Small intestine (tissue), 7 donors: ENCODE data around the gene TH. TPM values are rescaled to one million over a fixed set of nuclear protein-coding genes. Genes with fewer than 3 reads are reported as not detected.

Experiments
- DNase-seq, 2 donors: peaks; one replicate each; pipeline versions ENCODE4 v3.0.0 to v3.0.0-alpha.2; 2013
- FAIRE-seq: peaks from 2 replicates; lab custom pipeline; 2012; peaks lifted over from hg19 to GRCh38; lab: Jason Lieb, UNC
- H3K27ac ChIP-seq, 3 donors: one replicate each; pipeline ENCODE4 v1.5.1; 2013; ENCODE audit warnings: low read length in 2 of 3, mild to moderate bottlenecking in 2 of 3, control low read depth in 1 of 3, inconsistent platforms in 1 of 3, low read depth in 1 of 3, moderate library complexity in 1 of 3
- H3K27me3 ChIP-seq, 3 donors: one replicate each; pipeline ENCODE4 v1.6.1; 2013; ENCODE audit warnings: low read length in 3 of 3, inconsistent platforms in 1 of 3; ENCODE audit not compliant: control insufficient read depth in 3 of 3, insufficient read depth in 3 of 3
- H3K36me3 ChIP-seq, 3 donors: one replicate each; pipeline ENCODE4 v1.6.1; 2013; ENCODE audit warnings: low read length in 3 of 3, inconsistent platforms in 1 of 3, low read depth in 1 of 3, mild to moderate bottlenecking in 1 of 3, moderate library complexity in 1 of 3; ENCODE audit not compliant: control insufficient read depth in 3 of 3, insufficient read depth in 2 of 3
- H3K4me1 ChIP-seq, 3 donors: one replicate each; pipeline ENCODE4 v1.6.1; 2013; ENCODE audit warnings: low read length in 2 of 3, inconsistent platforms in 1 of 3, low read depth in 1 of 3, mild to moderate bottlenecking in 1 of 3, moderate library complexity in 1 of 3; ENCODE audit not compliant: control insufficient read depth in 3 of 3, insufficient read depth in 2 of 3
- H3K4me3 ChIP-seq, 3 donors: one replicate each; pipeline ENCODE4 v1.5.1; 2013; ENCODE audit warnings: low read length in 3 of 3, control low read depth in 1 of 3, inconsistent platforms in 1 of 3, low read depth in 1 of 3, mild to moderate bottlenecking in 1 of 3, moderate library complexity in 1 of 3
- H3K9me3 ChIP-seq, 2 donors: one replicate each; pipeline ENCODE4 v1.6.1; 2013; ENCODE audit warnings: low read depth in 1 of 2, low read length in 1 of 2; ENCODE audit not compliant: control insufficient read depth in 2 of 2, insufficient read depth in 1 of 2
- WGBS, 3 donors: extraction: QIAGEN DNeasy Blood & Tissue Kit; methylation state at CpG; one replicate each; pipeline ENCODE4 v1.1.7; 2013; 5-methylcytosine and 5-hydroxymethylcytosine counted together
- polyA plus RNA-seq, 4 donors: library from polyadenylated mRNA; stranded (reverse) in 3 of 4; unstranded in 1 of 4; fragments of 200-250 nt in 3 of 4; fragments of 120-200 nt in 1 of 4; gene quantifications; one replicate each; pipeline versions ENCODE4 v1.2.1 to v1.2.3, GENCODE V29; 2013
- donor health status: healthy with polysubstance abuse.
- donor health status: control.
- donor health status: control.
- donor health status: Bipolar disorder and iron deficiency.
- donor health status: healthy.

Gene TH
- polyA plus RNA-seq, 4 donors, result 0.10 to 1.7 TPM; not detected in 2

GRCh38 chr11:2132874-2133240 lies 38.8 kb downstream of the TH start:
- peaks cover 0 to 57% (median 0%) of the 10 kb centered on the region in 3 donors for H3K36me3 ChIP-seq
- H3K27me3 ChIP-seq, result peaks cover 10 to 52% (median 12%) of the 10 kb centered on the region in 3 donors
- H3K9me3 ChIP-seq, result no peaks in the 10 kb centered on the region
- no peak overlapping the region for H3K4me3 ChIP-seq
- H3K27ac ChIP-seq, result no peak overlapping the region
- H3K4me1 ChIP-seq, result peaks cover 0 to 11% (median 0%) of the 10 kb centered on the region in 3 donors
- DNase-seq, result no peak
- FAIRE-seq, result no peak
- WGBS, 3 donors, result 44 to 58% (median 55%) methylated on average over 20 to 24 of the region's 24 CpGs

- Histone ChIP-seq H3K27ac (no peak overlapping the region), H3K36me3 (peaks cover 0 to 55% (median 0%) of the 10 kb centered on the region in 3 donors), H3K27me3 (peaks cover 7 to 45% (median 8%) of the 10 kb centered on the region in 3 donors), H3K4me1 (peaks cover 0 to 11% (median 0%) of the 10 kb centered on the region in 3 donors), H3K9me3 (no peaks in the 10 kb centered on the region), H3K4me3 (no peak overlapping the region)
- DNase-seq, result no peak
- FAIRE-seq, result no peak
- WGBS, 3 donors, result 58 to 76% (median 65%) methylated on average over 6 of the region's 6 CpGs
These were observed 39.4 kb downstream of the TH start for GRCh38 chr11:2132246-2132645.

GRCh38 chr11:2131371-2132236 lies 40.0 kb downstream of the TH start:
- 83 to 91% (median 84%) methylated on average over 28 of the region's 28 CpGs for WGBS, 3 donors
- no peaks in the 10 kb centered on the region for H3K9me3 ChIP-seq
- H3K27ac ChIP-seq, result no peak overlapping the region
- H3K36me3 ChIP-seq, result peaks cover 0 to 54% (median 0%) of the 10 kb centered on the region in 3 donors
- peaks cover 5 to 39% (median 7%) of the 10 kb centered on the region in 3 donors for H3K27me3 ChIP-seq
- peaks cover 0 to 11% (median 0%) of the 10 kb centered on the region in 3 donors for H3K4me1 ChIP-seq
- FAIRE-seq (no peak), DNase-seq (no peak)
- no peak overlapping the region for H3K4me3 ChIP-seq

- Histone ChIP-seq H3K9me3 (no peaks in the 10 kb centered on the region), H3K4me1 (peaks cover 0 to 11% (median 0%) of the 10 kb centered on the region in 3 donors), H3K4me3 (no peak overlapping the region), H3K36me3 (peaks cover 0 to 49% (median 0%) of the 10 kb centered on the region in 3 donors), H3K27ac (no peak overlapping the region), H3K27me3 (peaks cover 3 to 32% (median 6%) of the 10 kb centered on the region in 3 donors)
- DNase-seq, result no peak
- 79 to 89% (median 86%) methylated on average over 18 of the region's 18 CpGs for whole genome bisulfite sequencing, 3 donors
- no peak for FAIRE-seq
These were observed 40.7 kb downstream of the TH start for GRCh38 chr11:2130881-2131352.

- DNase-seq (no peak), FAIRE-seq (no peak)
- H3K9me3 ChIP-seq, result no peaks in the 10 kb centered on the region
- H3K4me3 ChIP-seq, result no peak overlapping the region
- peaks cover 0 to 7% (median 0%) of the 10 kb centered on the region in 3 donors for H3K4me1 ChIP-seq
- H3K36me3 ChIP-seq, result peaks cover 0 to 43% (median 0%) of the 10 kb centered on the region in 3 donors
- H3K27me3 ChIP-seq, result peaks cover 0 to 22% (median 0%) of the 10 kb centered on the region in 3 donors
- 81 to 91% (median 84%) methylated on average over 23 to 25 of the region's 25 CpGs for WGBS, 3 donors
- H3K27ac ChIP-seq, result no peak overlapping the region
These were observed 41.8 kb downstream of the TH start for GRCh38 chr11:2129699-2130366.

- FAIRE-seq (no peak), DNase-seq (no peak)
- WGBS, 3 donors, result 83 to 89% (median 86%) methylated on average over 17 of the region's 17 CpGs
- Histone ChIP-seq H3K27ac (no peak overlapping the region), H3K4me1 (peaks cover 0 to 5% (median 0%) of the 10 kb centered on the region in 3 donors), H3K9me3 (no peaks in the 10 kb centered on the region), H3K4me3 (no peak overlapping the region), H3K36me3 (peaks cover 0 to 38% (median 0%) of the 10 kb centered on the region in 3 donors), H3K27me3 (peaks cover 0 to 19% (median 0%) of the 10 kb centered on the region in 3 donors)
These were observed 42.3 kb downstream of the TH start for GRCh38 chr11:2129308-2129698.

GRCh38 chr11:2128511-2129307 lies 42.9 kb downstream of the TH start:
- FAIRE-seq (no peak), DNase-seq (no peak)
- 69 to 83% (median 75%) methylated on average over 12 of the region's 12 CpGs for WGBS, 3 donors
- no peak overlapping the region for H3K27ac ChIP-seq
- no peak overlapping the region for H3K4me3 ChIP-seq
- H3K9me3 ChIP-seq, result no peaks in the 10 kb centered on the region
- peaks cover 0 to 13% (median 0%) of the 10 kb centered on the region in 3 donors for H3K27me3 ChIP-seq
- H3K4me1 ChIP-seq, result peaks cover 0 to 3% (median 0%) of the 10 kb centered on the region in 3 donors
- peaks cover 0 to 34% (median 0%) of the 10 kb centered on the region in 3 donors for H3K36me3 ChIP-seq
